Calu3 (cell line): Measurements from ENCODE around the gene EYS. TPM values are rescaled to one million over a fixed set of nuclear protein-coding genes. Genes with fewer than 3 reads are reported as not detected.

Experiments used
- BruUV-seq: library from RNA; stranded (reverse); fragments of 400-500 nt; replicated peaks from 2 replicates; lab custom pipeline; 2021; lab: Mats Ljungman, UMichigan
- CTCF ChIA-PET: fragments of 300-600 bp; sonication (Branson Sonifier 250); formaldehyde crosslinking; loops from one replicate; lab custom pipeline; 2022; ENCODE audit warnings: antibody characterized with exemption; lab: Charles Lee
- DNase-seq: peaks from one replicate; pipeline ENCODE4 v3.0.0; 2022
- H3K27ac Mint-ChIP-seq: one replicate; pipeline ENCODE4 v1.8.0; 2022; ENCODE audit warnings: mixed read lengths; ENCODE audit not compliant: unreplicated experiment
- H3K27me3 Mint-ChIP-seq: one replicate; pipeline ENCODE4 v1.8.0; 2022; ENCODE audit warnings: mixed read lengths; ENCODE audit not compliant: unreplicated experiment
- H3K36me3 Mint-ChIP-seq: one replicate; pipeline ENCODE4 v1.8.0; 2022; ENCODE audit warnings: mild to moderate bottlenecking, moderate library complexity, mixed read lengths; ENCODE audit not compliant: insufficient read depth, unreplicated experiment
- H3K4me1 Mint-ChIP-seq: one replicate; pipeline ENCODE4 v1.8.0; 2022; ENCODE audit warnings: mild to moderate bottlenecking, low read depth, mixed read lengths; ENCODE audit not compliant: unreplicated experiment
- H3K4me3 Mint-ChIP-seq: one replicate; pipeline ENCODE4 v1.8.0; 2022; ENCODE audit warnings: mild to moderate bottlenecking, low read depth, moderate library complexity, mixed read lengths; ENCODE audit not compliant: unreplicated experiment
- H3K9me3 Mint-ChIP-seq: one replicate; pipeline ENCODE4 v1.8.0; 2022; ENCODE audit warnings: low read depth, mixed read lengths; ENCODE audit not compliant: unreplicated experiment
- intact Hi-C: fragments of 100-400 bp; cut with micrococcal nuclease; formaldehyde crosslinking; loops from one replicate; pipeline ENCODE4 v1.10.0; 2022; ENCODE audit not compliant: unreplicated experiment
- total RNA-seq: library from RNA; stranded (reverse); gene quantifications from 2 replicates; pipeline ENCODE4 v1.2.3, GENCODE V29; 2022
- TF ChIP-seq, protein P1 (sequence below): fragments of 200-600 bp; IDR thresholded peaks from one replicate; pipeline ENCODE4 v1.8.0; 2022; ENCODE audit warnings: antibody characterized with exemption; ENCODE audit not compliant: unreplicated experiment

The EYS gene
- total RNA-seq, 1 experiment from 2014 or later, result not detected

DNA sequence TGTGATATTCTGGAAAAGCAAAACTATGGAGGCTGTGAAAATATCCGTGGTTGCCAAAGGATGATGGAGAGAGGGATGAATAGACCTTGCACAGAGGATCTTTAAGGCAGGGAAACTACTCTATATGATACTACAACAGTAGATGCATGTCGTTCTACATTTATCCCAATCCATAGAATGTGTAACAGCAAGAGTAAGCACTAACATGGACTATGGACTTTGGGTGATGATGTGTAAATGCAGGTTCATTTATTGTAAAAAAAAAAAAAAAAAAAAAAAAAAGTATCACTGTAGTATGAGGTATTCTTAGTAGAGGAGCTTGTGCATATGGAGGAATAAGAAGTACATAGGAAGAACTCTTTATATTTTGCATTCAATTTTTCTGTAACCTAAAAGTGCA, 1563.9 kb downstream of the EYS start:
- CTCF ChIA-PET, result no interaction called here
- Mint-ChIP-seq H3K4me1 (no peaks in the 10 kb centered on the region), H3K27me3 (peaks cover 19% of the 10 kb centered on the region), H3K27ac (no peak overlapping the region), H3K9me3 (peaks cover 5% of the 10 kb centered on the region), H3K4me3 (no peak overlapping the region), H3K36me3 (no peaks in the 10 kb centered on the region)
- BruUV-seq, result no TSS peak
- TF ChIP-seq, protein P1, sequence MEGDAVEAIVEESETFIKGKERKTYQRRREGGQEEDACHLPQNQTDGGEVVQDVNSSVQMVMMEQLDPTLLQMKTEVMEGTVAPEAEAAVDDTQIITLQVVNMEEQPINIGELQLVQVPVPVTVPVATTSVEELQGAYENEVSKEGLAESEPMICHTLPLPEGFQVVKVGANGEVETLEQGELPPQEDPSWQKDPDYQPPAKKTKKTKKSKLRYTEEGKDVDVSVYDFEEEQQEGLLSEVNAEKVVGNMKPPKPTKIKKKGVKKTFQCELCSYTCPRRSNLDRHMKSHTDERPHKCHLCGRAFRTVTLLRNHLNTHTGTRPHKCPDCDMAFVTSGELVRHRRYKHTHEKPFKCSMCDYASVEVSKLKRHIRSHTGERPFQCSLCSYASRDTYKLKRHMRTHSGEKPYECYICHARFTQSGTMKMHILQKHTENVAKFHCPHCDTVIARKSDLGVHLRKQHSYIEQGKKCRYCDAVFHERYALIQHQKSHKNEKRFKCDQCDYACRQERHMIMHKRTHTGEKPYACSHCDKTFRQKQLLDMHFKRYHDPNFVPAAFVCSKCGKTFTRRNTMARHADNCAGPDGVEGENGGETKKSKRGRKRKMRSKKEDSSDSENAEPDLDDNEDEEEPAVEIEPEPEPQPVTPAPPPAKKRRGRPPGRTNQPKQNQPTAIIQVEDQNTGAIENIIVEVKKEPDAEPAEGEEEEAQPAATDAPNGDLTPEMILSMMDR, result no peak
- DNase-seq, result no peak
- intact Hi-C loops, result no loop called here

DNA sequence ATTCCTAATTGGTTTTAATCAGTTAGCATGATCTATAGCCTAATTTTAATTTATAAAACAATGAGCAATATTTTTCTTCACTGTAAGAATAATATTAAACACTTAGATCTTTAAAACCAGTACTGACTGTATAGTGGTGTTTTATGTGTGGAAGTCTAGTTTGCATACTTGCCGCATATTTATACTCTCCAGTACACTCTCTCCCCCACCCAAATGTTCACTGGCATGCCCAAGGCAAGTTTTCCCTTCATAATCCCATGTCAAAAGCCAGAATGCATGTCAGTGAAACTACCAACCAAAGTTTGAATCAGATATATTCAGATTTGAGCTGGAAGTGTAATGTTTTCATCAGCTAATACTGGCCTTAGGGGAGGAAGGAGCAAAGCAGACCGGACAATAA, 1565.3 kb downstream of the EYS start:
- BruUV-seq, result no TSS peak
- Mint-ChIP-seq H3K27ac (no peak overlapping the region), H3K36me3 (no peaks in the 10 kb centered on the region), H3K27me3 (peaks cover 25% of the 10 kb centered on the region), H3K4me3 (no peak overlapping the region), H3K4me1 (no peaks in the 10 kb centered on the region), H3K9me3 (peaks cover 5% of the 10 kb centered on the region)
- TF ChIP-seq, protein P1, result no peak
- intact Hi-C loops, result no loop called here
- DNase-seq, result no peak
- CTCF ChIA-PET, result no interaction called here

- Mint-ChIP-seq H3K27ac (no peak overlapping the region), H3K4me3 (no peak overlapping the region), H3K36me3 (no peaks in the 10 kb centered on the region), H3K9me3 (peaks cover 6% of the 10 kb centered on the region), H3K27me3 (no peaks in the 10 kb centered on the region), H3K4me1 (no peaks in the 10 kb centered on the region)
- TF ChIP-seq, protein P1, result no peak
- intact Hi-C loops, result no loop called here
- DNase-seq, result no peak
- no TSS peak for BruUV-seq
- CTCF ChIA-PET, result no interaction called here
These were observed 1578.6 kb downstream of the EYS start for GRCh38 chr6:64128301-64129024.

DNA sequence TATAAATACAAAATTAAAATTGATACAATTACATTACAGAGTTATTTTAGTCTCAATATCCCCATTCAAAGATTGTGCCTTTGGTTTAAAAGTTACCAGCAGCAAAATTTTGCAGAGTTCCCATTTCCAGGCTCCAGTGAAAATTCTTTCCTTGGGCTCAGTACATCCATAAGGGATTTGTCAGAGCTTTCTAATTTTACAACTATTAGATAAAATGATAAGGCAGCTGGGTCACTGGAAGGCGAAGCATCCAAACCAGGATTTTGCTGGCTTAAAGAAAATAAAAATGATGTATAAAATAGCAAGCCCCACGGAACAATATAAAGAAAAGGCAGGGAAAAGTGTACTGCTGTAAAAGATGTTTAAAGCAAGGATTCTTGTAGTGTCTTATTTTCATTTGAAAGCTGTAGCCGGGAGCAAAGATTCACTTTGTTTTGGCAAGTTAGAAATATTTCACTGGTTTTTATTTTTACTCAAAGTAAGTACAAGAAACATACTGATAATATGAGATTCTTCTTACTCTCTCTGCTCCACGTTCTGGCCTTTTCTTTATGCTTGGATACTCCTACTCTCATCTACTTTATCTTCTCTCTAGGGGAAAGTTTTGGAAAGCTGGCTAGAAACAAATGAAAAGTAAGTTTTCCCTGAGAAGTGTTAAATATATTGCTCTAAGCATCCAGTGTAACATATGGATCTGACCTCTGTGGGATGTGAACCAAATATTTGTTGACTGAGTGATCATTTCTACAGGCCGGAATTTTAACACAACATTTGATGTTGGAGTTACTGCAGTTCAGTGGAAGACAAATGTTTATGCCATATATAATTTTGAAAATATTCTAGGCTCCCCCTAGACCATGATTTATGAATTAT, 1583.0 kb downstream of the EYS start:
- TF ChIP-seq, protein P1, result no peak
- H3K9me3 Mint-ChIP-seq, result no peaks in the 10 kb centered on the region
- no peak for DNase-seq
- no peaks in the 10 kb centered on the region for H3K27me3 Mint-ChIP-seq
- CTCF ChIA-PET, result no interaction called here
- no peak overlapping the region for H3K4me3 Mint-ChIP-seq
- no peaks in the 10 kb centered on the region for H3K36me3 Mint-ChIP-seq
- intact Hi-C loops, result no loop called here
- no peak overlapping the region for H3K27ac Mint-ChIP-seq
- H3K4me1 Mint-ChIP-seq, result no peaks in the 10 kb centered on the region
- BruUV-seq, result no TSS peak
